ENCODE results near the gene DLG2. TPM values are rescaled to one million over a fixed set of nuclear protein-coding genes. Genes with fewer than 3 reads are reported as not detected.
"Not testable (repeated sequence)": the region's sequence is repeated elsewhere in the genome, so short reads cannot be mapped to it uniquely, and the experiment has no call there.

DLG2 gene
- total RNA-seq, 2 experiments from 2014 or later = 6.9 to 8.2 TPM

GRCh38 chr11:84793318-84793717 is 833.8 kb downstream of the DLG2 start:
- Histone ChIP-seq H2AFZ (ENCODE audit: low read length) (no peak overlapping the region), H3K4me3 (ENCODE audit: low read depth, low read length, poor library complexity, severe bottlenecking) (no peak overlapping the region), H3K27ac (ENCODE audit: low read depth, low read length, poor library complexity, severe bottlenecking) (no peak overlapping the region), H3K79me2 (ENCODE audit: insufficient read depth, low read depth, low read length) (no peaks in the 10 kb centered on the region), H3K9me3 (ENCODE audit: low read length) (no peaks in the 10 kb centered on the region), H3K4me1 (ENCODE audit: insufficient read depth, low read length, poor library complexity, severe bottlenecking) (no peaks in the 10 kb centered on the region), H3K4me2 (ENCODE audit: low read length) (no peak overlapping the region), H3K36me3 (ENCODE audit: insufficient read depth, low read length) (no peaks in the 10 kb centered on the region), H3K9me2 (ENCODE audit: insufficient read depth, low read length) (no peaks in the 10 kb centered on the region), H4K20me1 (ENCODE audit: insufficient read depth, low read length) (no peaks in the 10 kb centered on the region)
- no peak for DNase-seq (ENCODE audit: low spot score)
- TF ChIP-seq EZH2phosphoT487 (IDR thresholded peaks at IDR 0.05; ENCODE audit: borderline replicate concordance, low read depth, low read length) = no peak
- no peak for TF ChIP-seq CTCF (conservative IDR thresholded peaks at IDR 0.05; ENCODE audit: low read length)
- no TSS peak for BruUV-seq (replicated peaks)
- intact Hi-C loops (cut with micrococcal nuclease; ENCODE audit: unreplicated experiment) = no loop called here
- ChIA-PET CTCF (ENCODE audit: unreplicated experiment) (no interaction called here), POLR2A (interaction anchor here (1.0 to 1.2 kb wide), 2 partner anchors 18 to 25 kb away, joined by 3 read pairs; no protein-coding TSS in a partner anchor)

- Histone ChIP-seq H3K27ac (ENCODE audit: low read depth, low read length, poor library complexity, severe bottlenecking) (no peak overlapping the region), H3K36me3 (ENCODE audit: insufficient read depth, low read length) (no peaks in the 10 kb centered on the region), H3K4me2 (ENCODE audit: low read length) (no peak overlapping the region), H3K9me2 (ENCODE audit: insufficient read depth, low read length) (no peaks in the 10 kb centered on the region), H3K4me3 (ENCODE audit: low read depth, low read length, poor library complexity, severe bottlenecking) (no peak overlapping the region), H4K20me1 (ENCODE audit: insufficient read depth, low read length) (no peaks in the 10 kb centered on the region), H3K79me2 (ENCODE audit: insufficient read depth, low read depth, low read length) (no peaks in the 10 kb centered on the region), H3K4me1 (ENCODE audit: insufficient read depth, low read length, poor library complexity, severe bottlenecking) (no peaks in the 10 kb centered on the region), H3K9me3 (ENCODE audit: low read length) (no peaks in the 10 kb centered on the region), H2AFZ (ENCODE audit: low read length) (no peak overlapping the region)
- TF ChIP-seq EZH2phosphoT487 (IDR thresholded peaks at IDR 0.05; ENCODE audit: borderline replicate concordance, low read depth, low read length) = no peak
- no peak for TF ChIP-seq CTCF (conservative IDR thresholded peaks at IDR 0.05; ENCODE audit: low read length)
- POLR2A ChIA-PET = no interaction called here
- CTCF ChIA-PET (ENCODE audit: unreplicated experiment) = no interaction called here
- DNase-seq (ENCODE audit: low spot score) = no peak
- intact Hi-C loops (cut with micrococcal nuclease; ENCODE audit: unreplicated experiment) = no loop called here
- no TSS peak for BruUV-seq (replicated peaks)
These were observed 836.2 kb downstream of the DLG2 start for GRCh38 chr11:84790849-84791427.

- Histone ChIP-seq H3K79me2 (ENCODE audit: insufficient read depth, low read depth, low read length) (no peaks in the 10 kb centered on the region), H3K36me3 (ENCODE audit: insufficient read depth, low read length) (no peaks in the 10 kb centered on the region), H3K9me3 (ENCODE audit: low read length) (no peaks in the 10 kb centered on the region), H3K27ac (ENCODE audit: low read depth, low read length, poor library complexity, severe bottlenecking) (no peak overlapping the region), H3K4me1 (ENCODE audit: insufficient read depth, low read length, poor library complexity, severe bottlenecking) (no peaks in the 10 kb centered on the region), H3K4me3 (ENCODE audit: low read depth, low read length, poor library complexity, severe bottlenecking) (no peak overlapping the region), H3K9me2 (ENCODE audit: insufficient read depth, low read length) (no peaks in the 10 kb centered on the region), H3K4me2 (ENCODE audit: low read length) (no peak overlapping the region), H4K20me1 (ENCODE audit: insufficient read depth, low read length) (no peaks in the 10 kb centered on the region), H2AFZ (ENCODE audit: low read length) (no peak overlapping the region)
- BruUV-seq (replicated peaks) = no TSS peak
- intact Hi-C loops (cut with micrococcal nuclease; ENCODE audit: unreplicated experiment) = no loop called here
- DNase-seq (ENCODE audit: low spot score) = no peak
- POLR2A ChIA-PET = no interaction called here
- TF ChIP-seq EZH2phosphoT487 (IDR thresholded peaks at IDR 0.05; ENCODE audit: borderline replicate concordance, low read depth, low read length) = no peak
- no peak for TF ChIP-seq CTCF (conservative IDR thresholded peaks at IDR 0.05; ENCODE audit: low read length)
- CTCF ChIA-PET (ENCODE audit: unreplicated experiment) = no interaction called here
These were observed 838.9 kb downstream of the DLG2 start for GRCh38 chr11:84788220-84788619.

GRCh38 chr11:84784158-84784557 is 843.0 kb downstream of the DLG2 start:
- intact Hi-C loops (cut with micrococcal nuclease; ENCODE audit: unreplicated experiment) = loop anchor here (5.0 kb wide), 2 partner anchors 383 to 808 kb away; no protein-coding TSS in a partner anchor
- H3K4me2 ChIP-seq (ENCODE audit: low read length); H3K9me2 ChIP-seq (ENCODE audit: insufficient read depth, low read length); H3K36me3 ChIP-seq (ENCODE audit: insufficient read depth, low read length); CTCF ChIA-PET (ENCODE audit: unreplicated experiment); BruUV-seq (replicated peaks); H3K4me3 ChIP-seq (ENCODE audit: low read depth, low read length, poor library complexity, severe bottlenecking); H2AFZ ChIP-seq (ENCODE audit: low read length); DNase-seq (ENCODE audit: low spot score); H3K9me3 ChIP-seq (ENCODE audit: low read length); H4K20me1 ChIP-seq (ENCODE audit: insufficient read depth, low read length); H3K27ac ChIP-seq (ENCODE audit: low read depth, low read length, poor library complexity, severe bottlenecking); H3K79me2 ChIP-seq (ENCODE audit: insufficient read depth, low read depth, low read length); H3K4me1 ChIP-seq (ENCODE audit: insufficient read depth, low read length, poor library complexity, severe bottlenecking): not testable (repeated sequence)
- POLR2A ChIA-PET = interaction anchor here (0.6 to 0.9 kb wide), 3 partner anchors 38 to 1638 kb away, joined by 4 to 8 read pairs (median 4); no protein-coding TSS in a partner anchor
